OCI-LY1 (cell line): ENCODE data around the gene FARP1.

Experiments used
- CTCF ChIP-seq: fragments of 200-600 bp; sonication (generic), shearing (Covaris generic); IDR thresholded peaks from 2 replicates; pipeline ENCODE4 v1.5.1; 2017; ENCODE audit warnings: mild to moderate bottlenecking, antibody characterized with exemption, low read length, moderate library complexity, mixed read lengths
- EZH2 ChIP-seq: fragments of 200-600 bp; sonication (generic), shearing (Covaris generic); IDR thresholded peaks from 2 replicates; pipeline ENCODE4 v1.8.0; 2017; ENCODE audit warnings: borderline replicate concordance, mixed run types, mild to moderate bottlenecking, antibody characterized with exemption, low read length, moderate library complexity, mixed read lengths

GRCh38 chr13:98212763-98213162 is 69.9 kb downstream of the FARP1 start:
- TF ChIP-seq CTCF (no peak), EZH2 (no peak)
